BLaER1 treated with 17β-estradiol and CSF1 and Interleukin-3, amounts not matched to agents 10 nM and 100 nM (cell line): ENCODE data around the gene DUSP19.
"Not testable (repeated sequence)": the region's sequence is repeated elsewhere in the genome, so short reads cannot be mapped to it uniquely, and the experiment has no call there.

Experiments
- H3K27ac ChIP-seq, 11 experiments: shearing (Covaris generic); formaldehyde crosslinking; 2 replicates each; pipeline ENCODE4 v1.8.1; 2022
- H3K27me3 ChIP-seq, 11 experiments: shearing (Covaris generic); formaldehyde crosslinking; 2 replicates each; pipeline ENCODE4 v1.8.1; 2022
- H3K36me3 ChIP-seq, 11 experiments: shearing (Covaris generic); formaldehyde crosslinking; 2 replicates each; pipeline ENCODE4 v1.8.1; 2022
- H3K4me1 ChIP-seq, 10 experiments: shearing (Covaris generic); formaldehyde crosslinking; 2 replicates each; pipeline ENCODE4 v1.8.1; 2022
- H3K4me2 ChIP-seq, 11 experiments: shearing (Covaris generic); formaldehyde crosslinking; 2 replicates each; pipeline ENCODE4 v1.8.1; 2022
- H3K4me3 ChIP-seq, 10 experiments: shearing (Covaris generic); formaldehyde crosslinking; 2 replicates each; pipeline ENCODE4 v1.8.1; 2022
- H3K9ac ChIP-seq, 11 experiments: shearing (Covaris generic); formaldehyde crosslinking; 2 replicates each; pipeline ENCODE4 v1.8.1; 2022
- H3K9me3 ChIP-seq, 11 experiments: shearing (Covaris generic); formaldehyde crosslinking; replicated peaks in 1 of 11; 2 replicates each; pipeline ENCODE4 v1.8.1; 2022
- H4K20me1 ChIP-seq, 11 experiments: shearing (Covaris generic); formaldehyde crosslinking; 2 replicates each; pipeline ENCODE4 v1.8.1; 2022
- Cebpa-rat ChIP-seq, 11 experiments: shearing (Covaris generic); IDR thresholded peaks; 2 replicates each; pipeline ENCODE4 v1.8.1; 2022

The DUSP19 gene

DNA sequence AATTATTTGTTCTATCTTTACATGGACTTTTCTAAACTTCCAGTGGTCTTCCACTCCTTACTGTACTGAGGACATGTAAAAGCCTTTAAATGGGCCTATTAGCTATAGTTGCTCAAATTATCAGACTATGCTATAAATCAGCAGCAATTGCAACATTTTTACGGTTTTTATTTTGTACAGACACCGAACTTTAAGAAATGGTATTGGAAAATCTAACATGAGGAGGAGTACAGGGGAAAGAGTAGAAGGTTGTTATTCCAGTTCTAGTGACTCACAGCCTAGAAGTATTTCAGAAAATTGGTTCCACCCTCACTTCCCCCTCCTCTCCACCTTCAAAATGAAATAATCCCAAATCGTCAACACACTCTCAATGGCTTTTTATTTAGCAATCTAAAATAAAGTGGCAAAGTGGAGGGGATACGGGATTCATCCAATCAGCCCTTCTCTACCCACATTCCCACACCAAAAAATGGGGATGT lies 41.4 kb upstream of the DUSP19 start:
- H3K36me3 ChIP-seq: no peaks in the 10 kb centered on the region
- H3K27me3 ChIP-seq: peaks cover 24 to 100% (median 62%) of the 10 kb centered on the region in 11 experiments
- peak overlapping the region in 1 of 11 experiments; percentile 1; a peak in 1 of 22 replicates for H3K4me2 ChIP-seq
- no peak overlapping the region for H3K4me3 ChIP-seq
- TF ChIP-seq Cebpa-rat (IDR thresholded peaks at IDR 0.05): no peak
- H3K9ac ChIP-seq: no peak overlapping the region
- no peak overlapping the region for H3K27ac ChIP-seq
- peaks cover 0 to 33% (median 0%) of the 10 kb centered on the region in 11 experiments; a peak in 8 of 22 replicates for H4K20me1 ChIP-seq
- H3K4me1 ChIP-seq: peaks cover 0 to 18% (median 4%) of the 10 kb centered on the region in 10 experiments; a peak in 8 of 20 replicates
- H3K9me3 ChIP-seq: peaks cover 9 to 19% (median 17%) of the 10 kb centered on the region in 11 experiments

GRCh38 chr2:183037553-183038340 lies 40.8 kb upstream of the DUSP19 start:
- no peak overlapping the region for H3K9ac ChIP-seq

GRCh38 chr2:183038341-183039300 lies 39.9 kb upstream of the DUSP19 start, which contains the start of gene NCKAP1:
Gene NCKAP1, minus strand, starts transcription at chr2:183038457. Its CDS starts 358 bp downstream, at chr2:183038099.
- no peak within 1 kb of the TSS for H3K27ac ChIP-seq
- H3K27me3 ChIP-seq: peaks cover 24 to 99% (median 52%) of the 10 kb centered on the region in 11 experiments
- H3K4me3 ChIP-seq: no peak within 1 kb of the TSS
- H3K9ac ChIP-seq: no peak within 1 kb of the TSS
- no peak for TF ChIP-seq Cebpa-rat (IDR thresholded peaks at IDR 0.05)
- no peaks in the 10 kb centered on the region for H3K36me3 ChIP-seq
- H3K4me2 ChIP-seq: no peak within 1 kb of the TSS
- peaks cover 0 to 18% (median 4%) of the 10 kb centered on the region in 10 experiments; a peak in 8 of 20 replicates for H3K4me1 ChIP-seq
- H4K20me1 ChIP-seq: peaks cover 0 to 26% (median 0%) of the 10 kb centered on the region in 11 experiments; a peak in 8 of 22 replicates
- H3K9me3 ChIP-seq: peaks cover 9 to 19% (median 17%) of the 10 kb centered on the region in 11 experiments

More at GRCh38 chr2:183037553-183038340, 40.8 kb upstream of the DUSP19 start:
- Histone ChIP-seq H3K9me3 (peaks cover 9 to 19% (median 17%) of the 10 kb centered on the region in 11 experiments), H3K36me3 (no peaks in the 10 kb centered on the region), H3K4me3 (no peak overlapping the region), H3K27me3 (peaks cover 24 to 100% (median 60%) of the 10 kb centered on the region in 11 experiments), H3K4me2 (no peak overlapping the region), H3K4me1 (peaks cover 0 to 18% (median 4%) of the 10 kb centered on the region in 10 experiments; a peak in 8 of 20 replicates), H4K20me1 (peaks cover 0 to 29% (median 0%) of the 10 kb centered on the region in 11 experiments; a peak in 8 of 22 replicates), H3K27ac (no peak overlapping the region)
- TF ChIP-seq Cebpa-rat (IDR thresholded peaks at IDR 0.05): no peak

DNA sequence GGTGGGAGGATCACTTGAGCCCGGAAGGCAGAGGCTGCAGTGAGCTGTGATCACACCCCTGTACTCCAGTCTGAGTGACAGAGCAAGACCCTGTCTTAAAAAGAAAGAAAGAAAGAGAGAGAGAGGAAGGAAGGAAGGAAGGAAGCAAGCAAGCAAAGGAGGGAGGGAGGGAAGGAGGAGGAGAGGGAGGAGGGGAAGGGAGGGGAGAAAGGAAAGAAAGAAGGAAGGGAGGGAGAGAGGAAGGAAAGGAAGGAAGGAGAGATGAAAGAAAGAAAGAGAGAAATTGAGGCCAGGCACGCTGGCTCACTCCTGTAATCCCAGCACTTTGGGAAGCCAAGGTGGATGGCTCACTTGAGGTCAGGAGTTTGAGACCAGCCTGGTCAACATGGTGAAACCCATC lies 37.9 kb upstream of the DUSP19 start:
- Histone ChIP-seq H3K27me3 (peaks cover 24 to 99% (median 36%) of the 10 kb centered on the region in 11 experiments), H3K4me1 (peaks cover 0 to 16% (median 3%) of the 10 kb centered on the region in 10 experiments; a peak in 8 of 20 replicates), H3K4me3 (no peak overlapping the region), H3K27ac (no peak overlapping the region), H3K36me3 (no peaks in the 10 kb centered on the region), H4K20me1 (peaks cover 0 to 23% (median 0%) of the 10 kb centered on the region in 11 experiments; a peak in 8 of 22 replicates), H3K9me3 (peaks cover 9 to 34% (median 17%) of the 10 kb centered on the region in 11 experiments), H3K4me2 (no peak overlapping the region), H3K9ac (no peak overlapping the region)
- TF ChIP-seq Cebpa-rat (IDR thresholded peaks at IDR 0.05): no peak

DNA sequence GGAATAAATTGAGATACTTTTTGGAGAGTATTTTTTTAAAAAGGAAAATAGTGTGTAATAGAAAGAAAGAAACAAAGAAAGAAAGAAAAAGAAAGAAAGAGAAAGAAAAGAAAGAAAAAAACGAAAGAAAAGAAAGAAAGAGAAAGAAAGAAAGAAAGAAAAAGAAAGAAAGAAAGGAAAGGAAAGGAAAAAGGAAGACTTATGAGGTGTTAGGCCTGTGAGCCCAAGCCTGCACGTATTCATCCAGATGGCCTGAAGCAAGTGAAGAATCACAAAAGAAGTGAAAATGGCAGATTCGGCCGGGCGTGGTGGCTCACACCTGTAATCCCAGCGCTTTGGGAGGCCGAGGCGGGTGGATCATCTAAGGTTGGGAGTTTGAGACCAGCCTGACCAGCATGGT lies 35.0 kb upstream of the DUSP19 start:
- not testable (repeated sequence) for H3K4me3 ChIP-seq, H4K20me1 ChIP-seq, H3K36me3 ChIP-seq, H3K9ac ChIP-seq, H3K4me2 ChIP-seq, H3K27ac ChIP-seq, H3K4me1 ChIP-seq
- Histone ChIP-seq H3K27me3 (peaks cover 5 to 100% (median 13%) of the 10 kb centered on the region in 11 experiments; a peak in 21 of 22 replicates), H3K9me3 (peaks cover 16 to 51% (median 25%) of the 10 kb centered on the region in 11 experiments)

DNA sequence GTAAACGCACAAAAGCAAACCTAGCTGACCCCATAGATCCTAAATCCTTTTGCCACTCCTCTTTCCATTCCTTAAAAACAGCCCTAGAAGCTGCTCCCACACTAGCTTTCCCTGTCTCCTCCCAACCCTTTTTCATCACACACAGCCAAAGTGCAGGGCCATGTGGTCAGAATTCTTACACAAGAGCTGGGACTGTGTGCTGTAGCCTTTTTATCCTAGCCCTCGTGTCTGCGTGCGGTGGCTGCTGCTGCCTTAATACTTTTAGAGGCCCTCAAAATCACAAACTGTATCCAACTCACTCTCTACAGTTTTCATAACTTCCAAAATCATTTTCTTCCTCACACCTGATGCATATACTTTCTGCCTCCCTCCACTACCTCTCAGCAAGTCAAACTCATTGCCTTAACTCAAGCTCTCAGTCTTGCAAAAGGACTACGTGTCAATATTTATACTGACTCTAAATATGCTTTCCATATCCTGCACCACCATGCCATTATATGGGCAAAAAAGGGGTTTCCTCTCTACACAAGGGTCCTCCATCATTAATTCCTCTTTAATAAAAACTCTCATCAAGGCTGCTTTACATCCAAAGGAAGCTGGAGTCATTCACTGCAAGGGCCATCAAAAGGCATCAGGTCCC lies 30.9 kb upstream of the DUSP19 start:
- H3K36me3 ChIP-seq, H3K27ac ChIP-seq, H3K4me1 ChIP-seq, H3K9ac ChIP-seq, H3K4me2 ChIP-seq, H3K4me3 ChIP-seq, H4K20me1 ChIP-seq: not testable (repeated sequence)
- H3K27me3 ChIP-seq: peaks cover 0 to 92% (median 0%) of the 10 kb centered on the region in 11 experiments; a peak in 7 of 22 replicates
- H3K9me3 ChIP-seq: peaks cover 14 to 62% (median 21%) of the 10 kb centered on the region in 11 experiments

- Histone ChIP-seq H4K20me1 (no peaks in the 10 kb centered on the region), H3K9ac (no peak overlapping the region), H3K4me1 (no peaks in the 10 kb centered on the region), H3K27me3 (peaks cover 0 to 87% (median 0%) of the 10 kb centered on the region in 11 experiments; a peak in 5 of 22 replicates), H3K36me3 (peaks cover 0 to 9% (median 0%) of the 10 kb centered on the region in 11 experiments; a peak in 2 of 22 replicates), H3K27ac (no peak overlapping the region), H3K4me2 (no peak overlapping the region), H3K9me3 (peaks cover 14 to 72% (median 21%) of the 10 kb centered on the region in 11 experiments), H3K4me3 (no peak overlapping the region)
- no peak for TF ChIP-seq Cebpa-rat (IDR thresholded peaks at IDR 0.05)
These were observed 29.1 kb upstream of the DUSP19 start for GRCh38 chr2:183049420-183049819.

DNA sequence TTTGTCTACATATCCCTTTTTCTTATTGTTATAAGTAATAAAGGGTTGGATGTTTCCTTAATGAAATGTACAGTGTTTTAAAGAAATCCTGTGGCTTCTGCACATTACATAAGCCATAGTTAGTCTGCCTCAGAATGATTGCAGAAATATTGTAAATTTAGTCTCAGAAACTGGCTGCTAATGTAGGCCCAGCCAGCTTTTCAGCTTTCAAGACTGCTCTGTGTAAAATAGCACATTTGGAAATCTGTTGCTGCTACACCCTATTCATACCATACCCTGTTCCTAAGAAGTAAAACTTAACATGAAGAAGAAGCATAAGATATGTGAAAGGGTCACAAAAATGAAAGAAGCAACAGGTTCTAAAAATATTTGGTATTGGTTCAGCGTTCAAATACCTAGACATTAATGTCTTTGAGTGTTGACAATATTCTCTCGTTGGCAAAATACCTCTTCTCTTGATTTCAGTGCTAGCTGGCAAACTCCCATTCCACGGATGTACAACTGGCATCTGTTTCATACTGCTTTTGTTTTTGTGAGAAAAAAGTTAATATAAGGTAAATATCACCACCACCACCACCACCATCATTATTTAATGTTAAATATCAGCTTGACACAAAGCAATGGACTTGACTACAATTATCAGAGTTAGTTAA lies 21.1 kb upstream of the DUSP19 start:
- Histone ChIP-seq H3K9ac (no peak overlapping the region), H3K4me1 (peaks cover 0 to 11% (median 0%) of the 10 kb centered on the region in 10 experiments; a peak in 2 of 20 replicates), H4K20me1 (no peaks in the 10 kb centered on the region), H3K36me3 (no peaks in the 10 kb centered on the region), H3K4me3 (no peak overlapping the region), H3K27me3 (peaks cover 0 to 19% (median 0%) of the 10 kb centered on the region in 11 experiments; a peak in 3 of 22 replicates), H3K27ac (no peak overlapping the region), H3K4me2 (no peak overlapping the region), H3K9me3 (peaks cover 0 to 13% (median 0%) of the 10 kb centered on the region in 11 experiments; a peak in 6 of 22 replicates)
- TF ChIP-seq Cebpa-rat (IDR thresholded peaks at IDR 0.05): no peak
